ENCODE data around the gene ZKSCAN3.
"Not testable (repeated sequence)": the region's sequence is repeated elsewhere in the genome, so short reads cannot be mapped to it uniquely, and the experiment has no call there.

ZKSCAN3 gene

GRCh38 chr6:28378644-28379043 lies 28.9 kb downstream of the ZKSCAN3 start:
- Mint-ChIP-seq H3K27me3 (no peaks in the 10 kb centered on the region), H3K27ac (no peak overlapping the region), H3K4me3 (no peak overlapping the region), H3K9me3 (peaks cover 3% of the 10 kb centered on the region), H3K4me1 (ENCODE audit: low read depth) (peaks cover 10% of the 10 kb centered on the region), H3K36me3 (ENCODE audit: low read depth) (peaks cover 74% of the 10 kb centered on the region)
- no peak for DNase-seq

- peaks cover 85% of the 10 kb centered on the region for H3K36me3 Mint-ChIP-seq (ENCODE audit: low read depth)
- H3K27ac Mint-ChIP-seq = no peak overlapping the region
- H3K9me3 Mint-ChIP-seq = peaks cover 3% of the 10 kb centered on the region
- H3K4me1 Mint-ChIP-seq (ENCODE audit: low read depth) = peaks cover 17% of the 10 kb centered on the region
- no peak overlapping the region for H3K4me3 Mint-ChIP-seq
- H3K27me3 Mint-ChIP-seq = no peaks in the 10 kb centered on the region
- no peak for DNase-seq
Measured at GRCh38 chr6:28380381-28380780, 30.6 kb downstream of the ZKSCAN3 start.

GRCh38 chr6:28383235-28384142 lies 33.7 kb downstream of the ZKSCAN3 start:
- DNase-seq = peak; percentile 61
- peaks cover 3% of the 10 kb centered on the region for H3K9me3 Mint-ChIP-seq
- peaks cover 93% of the 10 kb centered on the region for H3K36me3 Mint-ChIP-seq (ENCODE audit: low read depth)
- peak overlapping the region; percentile 63 for H3K27ac Mint-ChIP-seq
- H3K27me3 Mint-ChIP-seq = no peaks in the 10 kb centered on the region
- H3K4me3 Mint-ChIP-seq = peak overlapping the region; percentile 64
- H3K4me1 Mint-ChIP-seq (ENCODE audit: low read depth) = peaks cover 19% of the 10 kb centered on the region

- peaks cover 21% of the 10 kb centered on the region for H3K4me1 Mint-ChIP-seq (ENCODE audit: low read depth)
- H3K36me3 Mint-ChIP-seq (ENCODE audit: low read depth) = peaks cover 96% of the 10 kb centered on the region
- no peak overlapping the region for H3K4me3 Mint-ChIP-seq
- H3K9me3 Mint-ChIP-seq = peaks cover 3% of the 10 kb centered on the region
- H3K27me3 Mint-ChIP-seq = no peaks in the 10 kb centered on the region
- H3K27ac Mint-ChIP-seq = no peak overlapping the region
- DNase-seq = no peak
Measured at GRCh38 chr6:28384143-28384533, 34.4 kb downstream of the ZKSCAN3 start.

- Mint-ChIP-seq H3K36me3 (ENCODE audit: low read depth) (peaks cover 94% of the 10 kb centered on the region), H3K4me1 (ENCODE audit: low read depth) (peaks cover 19% of the 10 kb centered on the region), H3K4me3 (no peak overlapping the region), H3K27me3 (no peaks in the 10 kb centered on the region), H3K27ac (no peak overlapping the region), H3K9me3 (no peaks in the 10 kb centered on the region)
- no peak for DNase-seq
Measured at GRCh38 chr6:28390688-28391087, 40.9 kb downstream of the ZKSCAN3 start.

GRCh38 chr6:28393912-28394662 lies 44.3 kb downstream of the ZKSCAN3 start:
- H3K27me3 Mint-ChIP-seq = no peaks in the 10 kb centered on the region
- no peaks in the 10 kb centered on the region for H3K9me3 Mint-ChIP-seq
- H3K4me3 Mint-ChIP-seq = no peak overlapping the region
- peaks cover 92% of the 10 kb centered on the region for H3K36me3 Mint-ChIP-seq (ENCODE audit: low read depth)
- DNase-seq = no peak
- H3K4me1 Mint-ChIP-seq (ENCODE audit: low read depth) = peaks cover 43% of the 10 kb centered on the region
- no peak overlapping the region for H3K27ac Mint-ChIP-seq

GRCh38 chr6:28395918-28396317 lies 46.2 kb downstream of the ZKSCAN3 start:
- H3K36me3 Mint-ChIP-seq (ENCODE audit: low read depth) = peaks cover 85% of the 10 kb centered on the region
- peaks cover 50% of the 10 kb centered on the region for H3K4me1 Mint-ChIP-seq (ENCODE audit: low read depth)

GRCh38 chr6:28399350-28400121 lies 49.8 kb downstream of the ZKSCAN3 start, which contains the start of gene ZSCAN12:
Gene ZSCAN12, minus strand, starts transcription at chr6:28399747. Its CDS starts 1,342 bp downstream, at chr6:28398405.
- peaks cover 53% of the 10 kb centered on the region for H3K36me3 Mint-ChIP-seq (ENCODE audit: low read depth)
- peaks cover 43% of the 10 kb centered on the region for H3K4me1 Mint-ChIP-seq (ENCODE audit: low read depth)
- peak within 1 kb of the TSS; percentile 96 for H3K4me3 Mint-ChIP-seq

More at GRCh38 chr6:28395918-28396317, 46.2 kb downstream of the ZKSCAN3 start:
- peaks cover 7% of the 10 kb centered on the region for H3K27me3 Mint-ChIP-seq
- no peak overlapping the region for H3K4me3 Mint-ChIP-seq
- no peaks in the 10 kb centered on the region for H3K9me3 Mint-ChIP-seq
- no peak overlapping the region for H3K27ac Mint-ChIP-seq
- DNase-seq = no peak

GRCh38 chr6:28400122-28400451 lies 50.3 kb downstream of the ZKSCAN3 start:
- no peak for DNase-seq
- Mint-ChIP-seq H3K4me1 (ENCODE audit: low read depth) (peaks cover 40% of the 10 kb centered on the region), H3K27me3 (peaks cover 39% of the 10 kb centered on the region), H3K9me3 (no peaks in the 10 kb centered on the region), H3K27ac (peak overlapping the region; percentile 95), H3K4me3 (peak overlapping the region; percentile 96), H3K36me3 (ENCODE audit: low read depth) (peaks cover 47% of the 10 kb centered on the region)

More at GRCh38 chr6:28399350-28400121, 49.8 kb downstream of the ZKSCAN3 start, which contains the start of gene ZSCAN12:
- Mint-ChIP-seq H3K27ac (peak within 1 kb of the TSS; percentile 95), H3K9me3 (no peaks in the 10 kb centered on the region), H3K27me3 (peaks cover 38% of the 10 kb centered on the region)
- peak; percentile 90 for DNase-seq

GRCh38 chr6:28401172-28401571 lies 51.4 kb downstream of the ZKSCAN3 start:
- no peaks in the 10 kb centered on the region for H3K9me3 Mint-ChIP-seq
- H3K27me3 Mint-ChIP-seq = peaks cover 45% of the 10 kb centered on the region
- no peak overlapping the region for H3K27ac Mint-ChIP-seq
- no peak overlapping the region for H3K4me3 Mint-ChIP-seq
- H3K36me3 Mint-ChIP-seq (ENCODE audit: low read depth) = peaks cover 36% of the 10 kb centered on the region
- H3K4me1 Mint-ChIP-seq (ENCODE audit: low read depth) = peaks cover 30% of the 10 kb centered on the region
- DNase-seq = no peak

GRCh38 chr6:28402197-28402596 lies 52.5 kb downstream of the ZKSCAN3 start:
- H3K9me3 Mint-ChIP-seq = no peaks in the 10 kb centered on the region
- peaks cover 55% of the 10 kb centered on the region for H3K27me3 Mint-ChIP-seq
- no peak overlapping the region for H3K27ac Mint-ChIP-seq
- peaks cover 26% of the 10 kb centered on the region for H3K36me3 Mint-ChIP-seq (ENCODE audit: low read depth)
- no peak for DNase-seq
- peaks cover 19% of the 10 kb centered on the region for H3K4me1 Mint-ChIP-seq (ENCODE audit: low read depth)
- no peak overlapping the region for H3K4me3 Mint-ChIP-seq

GRCh38 chr6:28403923-28404322 lies 54.2 kb downstream of the ZKSCAN3 start:
- peaks cover 20% of the 10 kb centered on the region for H3K4me1 Mint-ChIP-seq (ENCODE audit: low read depth)
- not testable (repeated sequence) for H3K27ac Mint-ChIP-seq, DNase-seq, H3K9me3 Mint-ChIP-seq, H3K4me3 Mint-ChIP-seq
- H3K27me3 Mint-ChIP-seq = peaks cover 55% of the 10 kb centered on the region
- peaks cover 12% of the 10 kb centered on the region for H3K36me3 Mint-ChIP-seq (ENCODE audit: low read depth)

GRCh38 chr6:28407401-28407800 lies 57.7 kb downstream of the ZKSCAN3 start:
- no peaks in the 10 kb centered on the region for H3K9me3 Mint-ChIP-seq
- H3K27ac Mint-ChIP-seq = no peak overlapping the region
- no peaks in the 10 kb centered on the region for H3K36me3 Mint-ChIP-seq (ENCODE audit: low read depth)
- H3K4me1 Mint-ChIP-seq (ENCODE audit: low read depth) = peaks cover 14% of the 10 kb centered on the region
- H3K27me3 Mint-ChIP-seq = peaks cover 58% of the 10 kb centered on the region
- no peak overlapping the region for H3K4me3 Mint-ChIP-seq
- no peak for DNase-seq

- H3K36me3 Mint-ChIP-seq (ENCODE audit: low read depth) = no peaks in the 10 kb centered on the region
- H3K4me1 Mint-ChIP-seq (ENCODE audit: low read depth) = peaks cover 14% of the 10 kb centered on the region
- peaks cover 53% of the 10 kb centered on the region for H3K27me3 Mint-ChIP-seq
- no peak for DNase-seq
- H3K9me3 Mint-ChIP-seq = no peaks in the 10 kb centered on the region
- no peak overlapping the region for H3K4me3 Mint-ChIP-seq
- H3K27ac Mint-ChIP-seq = peak overlapping the region; percentile 26
Measured at GRCh38 chr6:28408076-28408802, 58.5 kb downstream of the ZKSCAN3 start.

All from activated T-cell treated with anti-CD3 and anti-CD28 coated beads, Interleukin-2, amount 50 U/mL, for 24 hours (primary cell).